Adrenal gland (tissue), 12 donors: ENCODE measurements around the gene CDK6. TPM values are rescaled to one million over a fixed set of nuclear protein-coding genes. Genes with fewer than 3 reads are reported as not detected.

Experiments used
- DNase-seq, 7 donors: peaks; one replicate each; pipeline ENCODE4 v3.0.0-alpha.2; 2019 to 2020
- H3K27ac ChIP-seq, 5 donors: fragments of 200-600 bp; sonication (generic) in 4 of 5; 1 replicate in 3 of 5; 2 replicates in 2 of 5; pipeline versions ENCODE4 v1.5.1 to v1.8.0; 2016 to 2020; ENCODE audit warnings: mild to moderate bottlenecking in 1 of 5
- H3K27me3 ChIP-seq: fragments of 200-600 bp; 2 replicates; pipeline ENCODE4 v1.8.0; 2021
- H3K36me3 ChIP-seq, 2 donors: fragments of 200-600 bp; replicated peaks in 1 of 2; 1 replicate in 1 of 2; 2 replicates in 1 of 2; pipeline versions ENCODE4 v1.5.1 to v1.8.0; 2018 to 2022
- H3K4me1 ChIP-seq, 2 donors: fragments of 200-600 bp; replicated peaks in 1 of 2; 1 replicate in 1 of 2; 2 replicates in 1 of 2; pipeline versions ENCODE4 v1.5.1 to v1.8.0; 2018 to 2021
- H3K4me3 ChIP-seq, 4 donors: fragments of 200-600 bp; sonication (generic) in 3 of 4; one replicate each; pipeline ENCODE4 v1.5.1; 2016 to 2018
- H3K9me3 ChIP-seq, 3 donors: fragments of 200-600 bp; sonication (generic) in 1 of 3; replicated peaks in 1 of 3; 1 replicate in 2 of 3; 2 replicates in 1 of 3; pipeline versions ENCODE4 v1.5.1 to v1.8.0; 2016 to 2021
- POLR2A ChIP-seq, 2 donors: fragments of 450-650 bp; IDR thresholded peaks; one replicate each; pipeline ENCODE4 v1.6.1; 2017; ENCODE audit warnings: antibody characterized with exemption in 2 of 2, mild to moderate bottlenecking in 2 of 2, moderate library complexity in 1 of 2
- whole genome bisulfite sequencing, 4 donors: extraction: QIAGEN DNeasy Blood & Tissue Kit in 2 of 4; methylation state at CpG; one replicate each; pipeline versions ENCODE4 v1.1.5 to v1.1.7; 2013 to 2017; 5-methylcytosine and 5-hydroxymethylcytosine counted together
- intact Hi-C, 2 donors: fragments of 100-400 bp; cut with DNase I; formaldehyde crosslinking; loops; one replicate each; pipeline versions ENCODE4 v1.14.1 to v1.15.0; 2022 to 2023
- polyA plus RNA-seq, 3 donors: library from polyadenylated mRNA; stranded (reverse); fragments of 200-250 nt in 2 of 3; fragments of 350-450 nt in 1 of 3; fragmentation: Illumina TruSeq in 1 of 3; extraction: RNeasy Lipid Tissue Mini Kit (QIAGEN cat#74804) in 1 of 3; gene quantifications; one replicate each; pipeline ENCODE4 v1.2.3, GENCODE V29; 2013 to 2014
- total RNA-seq, 9 donors: library from RNA; depleted of rRNA in 4 of 9; stranded (reverse); fragments of >200 nt in 4 of 9; fragments of 120-200 nt in 1 of 9; fragmentation: NEBNext Ultra II Directional in 1 of 9; extraction: Animal tissue kit (Norgen Biotek cat#: 25700) in 1 of 9; gene quantifications; one replicate each; pipeline versions ENCODE4 v1.1.0 to v1.2.4, GENCODE V29; 2013 to 2023
- TF ChIP-seq, protein P1 (sequence below), 6 experiments: fragments of 450-650 bp in 4 of 6; fragments of 200-600 bp in 2 of 6; sonication (generic) in 1 of 6; IDR thresholded peaks; 1 replicate in 5 of 6; 2 replicates in 1 of 6; pipeline versions ENCODE4 v1.5.1 to v1.8.0; 2016 to 2021; ENCODE audit warnings: antibody characterized with exemption in 6 of 6, mild to moderate bottlenecking in 2 of 6, moderate library complexity in 1 of 6
- donor health status: healthy with polysubstance abuse.
- donor health status: Bipolar disorder and iron deficiency.
- donor health status: DM: yes; HTN: yes; CAD: no.
- donor health status: DM: no; HTN: no; CAD: no.
- donor health status: DM: no; HTN: no; CAD: no.
- donor health status: DM: yes; HTN: yes; CAD: no.

Gene CDK6
- total and polyA plus RNA-seq, 12 donors, result 2.5 to 151 (median 33.4) TPM

- WGBS, 4 donors, result 45 to 61% (median 52%) methylated on average over 1 of the region's 1 CpG
- no peaks in the 10 kb centered on the region for H3K36me3 ChIP-seq
- TF ChIP-seq, protein P1, sequence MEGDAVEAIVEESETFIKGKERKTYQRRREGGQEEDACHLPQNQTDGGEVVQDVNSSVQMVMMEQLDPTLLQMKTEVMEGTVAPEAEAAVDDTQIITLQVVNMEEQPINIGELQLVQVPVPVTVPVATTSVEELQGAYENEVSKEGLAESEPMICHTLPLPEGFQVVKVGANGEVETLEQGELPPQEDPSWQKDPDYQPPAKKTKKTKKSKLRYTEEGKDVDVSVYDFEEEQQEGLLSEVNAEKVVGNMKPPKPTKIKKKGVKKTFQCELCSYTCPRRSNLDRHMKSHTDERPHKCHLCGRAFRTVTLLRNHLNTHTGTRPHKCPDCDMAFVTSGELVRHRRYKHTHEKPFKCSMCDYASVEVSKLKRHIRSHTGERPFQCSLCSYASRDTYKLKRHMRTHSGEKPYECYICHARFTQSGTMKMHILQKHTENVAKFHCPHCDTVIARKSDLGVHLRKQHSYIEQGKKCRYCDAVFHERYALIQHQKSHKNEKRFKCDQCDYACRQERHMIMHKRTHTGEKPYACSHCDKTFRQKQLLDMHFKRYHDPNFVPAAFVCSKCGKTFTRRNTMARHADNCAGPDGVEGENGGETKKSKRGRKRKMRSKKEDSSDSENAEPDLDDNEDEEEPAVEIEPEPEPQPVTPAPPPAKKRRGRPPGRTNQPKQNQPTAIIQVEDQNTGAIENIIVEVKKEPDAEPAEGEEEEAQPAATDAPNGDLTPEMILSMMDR (IDR thresholded peaks at IDR 0.05), result no peak
- no peak for TF ChIP-seq POLR2A (IDR thresholded peaks at IDR 0.05)
- H3K9me3 ChIP-seq, result no peaks in the 10 kb centered on the region
- H3K4me1 ChIP-seq, result no peaks in the 10 kb centered on the region
- no peak overlapping the region for H3K27ac ChIP-seq
- DNase-seq, result no peak
- H3K4me3 ChIP-seq, result no peak overlapping the region
- intact Hi-C loops, result no loop called here
- no peaks in the 10 kb centered on the region for H3K27me3 ChIP-seq
These were observed 237.9 kb downstream of the CDK6 start for GRCh38 chr7:92598310-92598981.

DNA sequence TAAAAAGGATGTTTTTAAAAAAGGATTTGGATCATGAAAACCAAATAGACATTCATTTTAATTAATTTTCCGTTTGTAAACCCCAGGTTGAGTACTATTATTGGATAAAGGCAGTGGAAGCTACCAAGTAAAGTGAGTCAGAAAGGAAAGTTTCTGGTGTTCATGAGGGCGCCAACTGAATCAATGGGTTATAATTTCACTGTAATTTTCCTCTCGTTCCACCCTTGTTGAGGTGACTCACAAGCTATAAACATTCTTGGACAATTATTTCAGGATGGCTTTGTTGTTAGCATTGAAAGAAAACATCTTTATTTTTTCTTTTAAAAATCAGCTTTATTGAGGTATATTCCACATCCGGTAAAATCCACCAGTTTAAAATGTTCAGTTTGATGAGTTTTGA lies 241.1 kb downstream of the CDK6 start:
- peaks cover 0 to 5% of the 10 kb centered on the region in 2 donors for H3K4me1 ChIP-seq
- no peaks in the 10 kb centered on the region for H3K9me3 ChIP-seq
- intact Hi-C loops, result no loop called here
- no peak for DNase-seq
- H3K4me3 ChIP-seq, result no peak overlapping the region
- 58 to 69% (median 64%) methylated on average over 4 of the region's 4 CpGs for WGBS, 4 donors
- TF ChIP-seq POLR2A (IDR thresholded peaks at IDR 0.05), result no peak
- TF ChIP-seq, protein P1 (IDR thresholded peaks at IDR 0.05), result no peak
- no peaks in the 10 kb centered on the region for H3K27me3 ChIP-seq
- H3K36me3 ChIP-seq, result no peaks in the 10 kb centered on the region
- peak overlapping the region in 2 of 5 donors; percentile 4 to 26 for H3K27ac ChIP-seq

DNA sequence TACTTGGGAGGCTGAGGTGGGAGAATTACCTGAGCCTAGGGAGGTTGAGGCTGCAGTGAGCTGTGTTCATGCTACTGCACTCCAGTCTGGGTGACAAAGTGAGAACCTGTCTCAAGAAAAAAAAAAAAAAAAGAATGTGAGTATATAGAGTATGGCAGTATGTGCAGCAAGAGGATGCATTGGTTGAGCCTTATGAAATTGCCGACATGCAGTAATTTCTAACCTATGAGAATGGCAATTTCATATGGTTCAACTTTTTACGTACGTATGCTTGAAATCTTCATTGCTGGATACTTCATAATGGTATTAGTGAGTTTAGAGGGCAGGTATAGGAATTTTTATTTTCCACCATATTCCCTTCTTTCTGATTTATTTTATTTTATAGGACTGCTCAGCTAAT lies 241.6 kb downstream of the CDK6 start:
- DNase-seq, result no peak
- no peaks in the 10 kb centered on the region for H3K9me3 ChIP-seq
- no peak overlapping the region for H3K4me3 ChIP-seq
- 91 to 100% (median 94%) methylated on average over 3 of the region's 3 CpGs for WGBS, 4 donors
- peak overlapping the region in 2 of 5 donors; percentile 4 to 26 for H3K27ac ChIP-seq
- peaks cover 0 to 5% of the 10 kb centered on the region in 2 donors for H3K4me1 ChIP-seq
- no peaks in the 10 kb centered on the region for H3K27me3 ChIP-seq
- TF ChIP-seq, protein P1 (IDR thresholded peaks at IDR 0.05), result no peak
- no peak for TF ChIP-seq POLR2A (IDR thresholded peaks at IDR 0.05)
- intact Hi-C loops, result no loop called here
- H3K36me3 ChIP-seq, result no peaks in the 10 kb centered on the region

DNA sequence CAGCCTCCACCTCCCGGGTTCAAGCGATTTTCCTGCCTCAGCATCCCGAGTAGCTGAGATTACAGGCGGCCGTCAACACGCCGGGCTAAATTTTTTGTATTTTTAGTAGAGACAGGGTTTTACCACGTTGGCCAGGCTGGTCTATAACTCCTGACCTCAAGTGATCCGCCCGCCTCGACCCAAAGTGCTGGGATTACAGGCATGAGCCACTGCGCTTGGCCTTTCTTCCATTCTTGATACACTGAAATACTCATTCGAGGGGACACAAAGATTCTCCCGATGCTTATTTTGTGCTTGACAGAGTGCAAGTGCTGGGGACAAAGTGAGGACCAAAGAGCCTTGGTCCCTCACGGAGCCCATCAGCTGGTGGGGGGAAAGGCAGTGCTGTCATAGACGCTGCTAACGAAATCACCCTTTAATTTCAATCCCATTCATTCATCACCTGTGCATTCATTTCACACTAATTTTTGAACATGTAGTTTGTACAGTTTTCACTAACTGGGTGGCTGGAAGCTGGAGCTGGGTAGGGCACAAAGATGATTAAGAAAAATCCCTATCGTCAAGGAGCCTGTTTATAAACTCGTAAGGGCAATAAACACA lies 245.6 kb downstream of the CDK6 start:
- intact Hi-C loops, result loop anchor here in 1 of 2 donors (2.0 kb wide), 1 partner anchor 22 kb away; no protein-coding TSS in a partner anchor
- 38 to 55% (median 42%) methylated on average over 14 to 19 of the region's 19 CpGs for WGBS, 4 donors
- TF ChIP-seq POLR2A (IDR thresholded peaks at IDR 0.05), result no peak
- TF ChIP-seq, protein P1 (IDR thresholded peaks at IDR 0.05), result no peak
- H3K27me3 ChIP-seq, result no peaks in the 10 kb centered on the region
- H3K4me3 ChIP-seq, result peak overlapping the region in 2 of 4 donors; percentile 76 to 79
- H3K4me1 ChIP-seq, result peaks cover 22 to 38% of the 10 kb centered on the region in 2 donors
- peak overlapping the region in 1 of 5 donors; percentile 92 for H3K27ac ChIP-seq
- no peaks in the 10 kb centered on the region for H3K9me3 ChIP-seq
- DNase-seq, result no peak
- no peaks in the 10 kb centered on the region for H3K36me3 ChIP-seq
